Neural cell (in vitro differentiated cells): ENCODE results near the gene COL13A1. TPM values are rescaled to one million over a fixed set of nuclear protein-coding genes. Genes with fewer than 3 reads are reported as not detected.

Source experiments
- H2AFZ ChIP-seq: fragments of 200-600, 300-800 bp; sonication (generic), shearing (Covaris generic); 2 replicates; pipeline ENCODE4 v1.6.0; 2014; ENCODE audit warnings: low read depth, mild to moderate bottlenecking, antibody characterized with exemption, low read length, moderate library complexity
- H3F3A ChIP-seq: fragments of 200-600 bp; shearing (Covaris generic); 2 replicates; pipeline ENCODE4 v1.6.1; 2016; ENCODE audit warnings: mild to moderate bottlenecking, moderate library complexity, mixed read lengths, antibody characterized with exemption, low read length; ENCODE audit not compliant: insufficient read depth, poor library complexity, severe bottlenecking
- H3K27ac ChIP-seq: fragments of 200-600, 300-800 bp; sonication (generic), shearing (Covaris generic); 2 replicates; pipeline ENCODE4 v1.5.1; 2014; ENCODE audit warnings: mild to moderate bottlenecking, low read length, moderate library complexity
- H3K27me3 ChIP-seq: fragments of 300-800, 200-600 bp; sonication (generic), shearing (Covaris generic); 2 replicates; pipeline ENCODE4 v1.6.0; 2014; ENCODE audit warnings: mild to moderate bottlenecking, low read depth, low read length, moderate library complexity; ENCODE audit not compliant: insufficient read depth
- H3K36me3 ChIP-seq: fragments of 300-800, 200-600 bp; sonication (generic), shearing (Covaris generic); 2 replicates; pipeline ENCODE4 v1.5.1; 2014; ENCODE audit warnings: mild to moderate bottlenecking, antibody characterized with exemption, low read length, moderate library complexity; ENCODE audit not compliant: insufficient read depth
- H3K4me2 ChIP-seq: fragments of 300-800, 200-600 bp; sonication (generic), shearing (Covaris generic); 2 replicates; pipeline ENCODE4 v1.6.0; 2014; ENCODE audit warnings: mild to moderate bottlenecking, low read length
- H3K4me3 ChIP-seq: fragments of 300-800, 200-600 bp; sonication (generic), shearing (Covaris generic); 2 replicates; pipeline ENCODE4 v1.5.1; 2014; ENCODE audit warnings: mild to moderate bottlenecking, low read length, moderate library complexity
- H3K79me2 ChIP-seq: fragments of 200-600 bp; shearing (Covaris generic); replicated peaks from 2 replicates; pipeline ENCODE4 v1.6.0; 2014; ENCODE audit warnings: mild to moderate bottlenecking, low read length, moderate library complexity; ENCODE audit not compliant: insufficient read depth
- H3K9ac ChIP-seq: fragments of 300-800, 200-600 bp; sonication (generic), shearing (Covaris generic); 2 replicates; pipeline ENCODE4 v1.6.1; 2016; ENCODE audit warnings: mild to moderate bottlenecking, low read length, mixed read lengths
- H3K9me2 ChIP-seq: fragments of 200-600 bp; shearing (Covaris generic); 2 replicates; pipeline ENCODE4 v1.6.1; 2016; ENCODE audit warnings: mild to moderate bottlenecking, low read length, mixed read lengths; ENCODE audit not compliant: insufficient read depth
- H3K9me3 ChIP-seq: fragments of 200-600, 300-800 bp; sonication (generic), shearing (Covaris generic); 2 replicates; pipeline ENCODE4 v1.6.1; 2016; ENCODE audit warnings: mild to moderate bottlenecking, mixed run types, low read length, moderate library complexity, mixed read lengths
- H4K20me1 ChIP-seq: fragments of 200-600 bp; shearing (Covaris generic); 2 replicates; pipeline ENCODE4 v1.6.1; 2016; ENCODE audit warnings: mild to moderate bottlenecking, mixed run types; ENCODE audit not compliant: insufficient read depth
- CTCF ChIP-seq: fragments of 450-650 bp; IDR thresholded peaks from 2 replicates; pipeline ENCODE4 v1.5.1; 2014; ENCODE audit warnings: antibody characterized with exemption, mild to moderate bottlenecking, moderate library complexity; ENCODE audit not compliant: poor library complexity, severe bottlenecking
- EZH2 ChIP-seq: fragments of 200-600, 300-800 bp; shearing (Covaris generic), sonication (generic); IDR thresholded peaks from 2 replicates; pipeline ENCODE4 v1.6.1; 2014; ENCODE audit warnings: antibody characterized with exemption, low read length, borderline replicate concordance, mild to moderate bottlenecking; ENCODE audit not compliant: insufficient read depth, poor library complexity, severe bottlenecking
- MXI1 ChIP-seq: fragments of 450-650 bp; conservative IDR thresholded peaks from 2 replicates; pipeline ENCODE4 v1.6.1; 2014; ENCODE audit warnings: antibody characterized with exemption, mild to moderate bottlenecking; ENCODE audit not compliant: poor library complexity, severe bottlenecking
- POLR2AphosphoS5 ChIP-seq: IDR thresholded peaks from 2 replicates; pipeline ENCODE4 v1.6.1; 2012
- RAD21 ChIP-seq: fragments of 450-650 bp; conservative IDR thresholded peaks from 2 replicates; pipeline ENCODE4 v1.6.1; 2014; ENCODE audit warnings: antibody characterized with exemption, mild to moderate bottlenecking, moderate library complexity
- SMC3 ChIP-seq: fragments of 450-650 bp; conservative IDR thresholded peaks from 2 replicates; pipeline ENCODE4 v1.6.1; 2014; ENCODE audit warnings: antibody characterized with exemption, mild to moderate bottlenecking, moderate library complexity; ENCODE audit not compliant: poor library complexity
- TAF1 ChIP-seq: IDR thresholded peaks from 2 replicates; pipeline ENCODE4 v1.6.1; 2012; ENCODE audit warnings: low read depth
- polyA plus RNA-seq: library from polyadenylated mRNA; depleted of rRNA; stranded (reverse); fragments of >200 nt; gene quantifications from 2 replicates; pipeline ENCODE4 v1.2.3, GENCODE V29; 2014
- TF ChIP-seq, protein P1 (sequence below): IDR thresholded peaks from 2 replicates; pipeline ENCODE4 v1.6.1; 2012; ENCODE audit warnings: borderline replicate concordance

The COL13A1 gene
- polyA plus RNA-seq, 1 donor from 2014 or later = 4.7 TPM

GRCh38 chr10:69994262-69994661, 192.6 kb downstream of the COL13A1 start:
- H3K9me3 ChIP-seq = no peaks in the 10 kb centered on the region
- H2AFZ ChIP-seq = no peak overlapping the region
- no peak overlapping the region for H3K4me2 ChIP-seq
- H4K20me1 ChIP-seq = no peaks in the 10 kb centered on the region
- H3K27me3 ChIP-seq = no peaks in the 10 kb centered on the region
- TF ChIP-seq MXI1 (no peak), RAD21 (no peak), EZH2 (no peak), POLR2AphosphoS5 (no peak), TAF1 (no peak), SMC3 (no peak), CTCF (no peak)
- TF ChIP-seq, protein P1, sequence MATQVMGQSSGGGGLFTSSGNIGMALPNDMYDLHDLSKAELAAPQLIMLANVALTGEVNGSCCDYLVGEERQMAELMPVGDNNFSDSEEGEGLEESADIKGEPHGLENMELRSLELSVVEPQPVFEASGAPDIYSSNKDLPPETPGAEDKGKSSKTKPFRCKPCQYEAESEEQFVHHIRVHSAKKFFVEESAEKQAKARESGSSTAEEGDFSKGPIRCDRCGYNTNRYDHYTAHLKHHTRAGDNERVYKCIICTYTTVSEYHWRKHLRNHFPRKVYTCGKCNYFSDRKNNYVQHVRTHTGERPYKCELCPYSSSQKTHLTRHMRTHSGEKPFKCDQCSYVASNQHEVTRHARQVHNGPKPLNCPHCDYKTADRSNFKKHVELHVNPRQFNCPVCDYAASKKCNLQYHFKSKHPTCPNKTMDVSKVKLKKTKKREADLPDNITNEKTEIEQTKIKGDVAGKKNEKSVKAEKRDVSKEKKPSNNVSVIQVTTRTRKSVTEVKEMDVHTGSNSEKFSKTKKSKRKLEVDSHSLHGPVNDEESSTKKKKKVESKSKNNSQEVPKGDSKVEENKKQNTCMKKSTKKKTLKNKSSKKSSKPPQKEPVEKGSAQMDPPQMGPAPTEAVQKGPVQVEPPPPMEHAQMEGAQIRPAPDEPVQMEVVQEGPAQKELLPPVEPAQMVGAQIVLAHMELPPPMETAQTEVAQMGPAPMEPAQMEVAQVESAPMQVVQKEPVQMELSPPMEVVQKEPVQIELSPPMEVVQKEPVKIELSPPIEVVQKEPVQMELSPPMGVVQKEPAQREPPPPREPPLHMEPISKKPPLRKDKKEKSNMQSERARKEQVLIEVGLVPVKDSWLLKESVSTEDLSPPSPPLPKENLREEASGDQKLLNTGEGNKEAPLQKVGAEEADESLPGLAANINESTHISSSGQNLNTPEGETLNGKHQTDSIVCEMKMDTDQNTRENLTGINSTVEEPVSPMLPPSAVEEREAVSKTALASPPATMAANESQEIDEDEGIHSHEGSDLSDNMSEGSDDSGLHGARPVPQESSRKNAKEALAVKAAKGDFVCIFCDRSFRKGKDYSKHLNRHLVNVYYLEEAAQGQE = no peak
- no peak overlapping the region for H3K27ac ChIP-seq
- H3K9ac ChIP-seq = no peak overlapping the region
- no peaks in the 10 kb centered on the region for H3K36me3 ChIP-seq
- H3K79me2 ChIP-seq = no peaks in the 10 kb centered on the region
- H3K9me2 ChIP-seq = no peaks in the 10 kb centered on the region
- no peak overlapping the region for H3K4me3 ChIP-seq
- no peaks in the 10 kb centered on the region for H3F3A ChIP-seq

DNA sequence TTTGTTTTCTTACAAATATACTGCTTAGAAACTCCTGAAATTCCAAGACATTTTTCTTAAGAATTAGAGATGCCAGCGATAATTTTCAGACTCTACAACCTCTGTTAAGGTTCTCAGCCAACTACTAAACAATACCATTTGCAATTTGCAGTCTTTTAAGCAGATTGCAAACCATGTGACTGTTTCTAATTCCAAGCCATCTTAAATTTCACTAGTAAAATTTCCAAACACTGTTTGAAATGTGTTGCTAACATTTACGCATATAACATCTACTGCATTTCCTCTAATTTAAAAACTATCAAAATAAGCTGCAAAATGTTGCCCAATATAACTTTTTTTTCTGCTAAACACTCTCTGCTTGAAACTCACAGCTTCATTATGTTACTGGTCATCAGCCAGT, 194.9 kb downstream of the COL13A1 start:
- H3F3A ChIP-seq = no peaks in the 10 kb centered on the region
- no peak overlapping the region for H3K4me2 ChIP-seq
- no peaks in the 10 kb centered on the region for H3K9me3 ChIP-seq
- no peaks in the 10 kb centered on the region for H3K27me3 ChIP-seq
- H3K79me2 ChIP-seq = no peaks in the 10 kb centered on the region
- H4K20me1 ChIP-seq = no peaks in the 10 kb centered on the region
- no peak overlapping the region for H3K9ac ChIP-seq
- H3K4me3 ChIP-seq = no peak overlapping the region
- H3K9me2 ChIP-seq = no peaks in the 10 kb centered on the region
- H3K36me3 ChIP-seq = no peaks in the 10 kb centered on the region
- no peak for TF ChIP-seq CTCF
- no peak for TF ChIP-seq RAD21
- H2AFZ ChIP-seq = no peak overlapping the region
- H3K27ac ChIP-seq = no peak overlapping the region
